Head of caudate nucleus (tissue), 42 donors: Measurements from ENCODE around the gene LY6G5C.
A peak's percentile ranks its signal among the peaks of the same experiment; 100 is the strongest.
"Not testable (repeated sequence)": the region's sequence is repeated elsewhere in the genome, so short reads cannot be mapped to it uniquely, and the experiment has no call there.

Source experiments
- DNase-seq, 42 donors: peaks; one replicate each; pipeline versions ENCODE4 v3.0.0 to v3.0.0-alpha.2; 2020 to 2021; ENCODE audit warnings: mixed read lengths in 7 of 42
- intact Hi-C: fragments of 100-400 bp; cut with DNase I; formaldehyde crosslinking; loops from one replicate; pipeline ENCODE4 v1.15.0; 2022

Gene LY6G5C

DNA sequence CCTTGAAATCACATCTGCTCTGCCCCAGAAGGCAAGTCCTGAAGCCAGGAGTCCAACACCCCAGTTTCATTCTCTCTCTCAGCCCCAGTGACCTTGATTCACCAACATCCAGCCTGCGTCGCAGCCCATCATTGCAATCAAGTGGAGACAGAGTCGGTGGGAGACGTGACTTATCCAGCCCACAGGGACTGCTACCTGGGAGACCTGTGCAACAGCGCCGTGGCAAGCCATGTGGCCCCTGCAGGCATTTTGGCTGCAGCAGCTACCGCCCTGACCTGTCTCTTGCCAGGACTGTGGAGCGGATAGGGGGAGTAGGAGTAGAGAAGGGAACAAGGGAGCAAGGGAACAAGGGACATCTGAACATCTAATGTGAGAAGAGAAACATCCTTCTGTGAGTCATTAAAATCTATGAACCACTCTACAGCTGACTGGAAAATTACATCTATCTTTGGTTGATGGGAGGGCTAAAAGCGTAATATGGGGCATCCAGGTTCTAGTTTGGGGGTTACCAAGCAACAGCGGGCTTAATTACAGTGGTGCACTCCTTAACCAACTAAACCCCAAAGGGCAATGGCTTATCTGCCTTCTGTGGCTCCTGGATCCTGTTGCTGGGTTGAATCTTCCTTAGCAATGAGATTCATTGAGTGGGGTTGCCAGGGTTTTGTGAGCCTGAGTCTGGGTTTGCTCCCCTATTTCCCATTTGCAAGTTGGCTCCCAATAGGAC, 36.8 kb upstream of the LY6G5C start:
- intact Hi-C loops = no loop called here
- DNase-seq = peak in 4 of 42 donors; percentile 29 to 52 (median 38)

DNA sequence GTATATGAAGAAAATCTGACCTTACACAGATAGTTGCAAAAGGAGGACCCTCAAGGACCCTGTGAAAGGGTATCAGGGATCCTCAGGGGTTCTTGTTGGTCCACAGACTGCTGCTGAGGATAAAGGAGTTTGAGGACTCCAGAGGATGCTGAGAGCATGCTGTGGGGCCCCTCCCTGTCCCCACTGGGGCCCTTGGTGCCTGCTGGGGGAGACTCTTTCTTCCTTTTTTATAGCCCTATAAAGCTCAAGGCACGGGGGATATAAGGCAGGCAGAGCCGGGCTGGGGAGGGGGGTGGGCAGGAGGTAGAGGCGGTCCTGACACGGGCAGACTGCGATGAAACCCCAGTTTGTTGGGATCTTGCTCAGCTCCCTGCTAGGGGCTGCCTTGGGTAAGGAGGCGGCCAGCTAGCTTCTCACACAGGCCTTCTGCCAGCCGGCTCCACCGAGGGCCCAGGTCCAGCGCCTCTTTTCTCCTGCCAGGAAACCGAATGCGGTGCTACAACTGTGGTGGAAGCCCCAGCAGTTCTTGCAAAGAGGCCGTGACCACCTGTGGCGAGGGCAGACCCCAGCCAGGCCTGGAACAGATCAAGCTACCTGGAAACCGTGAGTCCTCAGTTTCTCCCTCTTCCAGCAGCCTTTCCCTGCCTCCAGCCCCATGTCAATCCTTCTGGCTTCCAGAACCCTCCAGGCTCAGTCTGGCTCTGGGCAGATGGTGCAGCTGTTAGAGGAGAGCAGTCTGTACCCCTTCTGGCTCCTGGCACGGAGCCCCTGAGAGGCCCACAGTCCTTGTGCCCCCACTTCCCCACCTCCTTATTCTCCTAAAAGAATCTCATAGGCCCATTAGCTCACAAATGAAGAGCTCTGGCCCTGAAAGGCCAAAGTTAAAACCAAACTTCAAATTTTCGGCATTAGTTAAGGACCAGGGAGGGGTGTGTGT, 34.4 kb upstream of the LY6G5C start, which contains the start of gene LY6G6D:
Gene LY6G6D, plus strand, starts transcription at position 327 of the 937 bp plus-strand sequence. Its CDS starts 8 bp downstream, at position 335.
- intact Hi-C loops = no loop called here

DNA sequence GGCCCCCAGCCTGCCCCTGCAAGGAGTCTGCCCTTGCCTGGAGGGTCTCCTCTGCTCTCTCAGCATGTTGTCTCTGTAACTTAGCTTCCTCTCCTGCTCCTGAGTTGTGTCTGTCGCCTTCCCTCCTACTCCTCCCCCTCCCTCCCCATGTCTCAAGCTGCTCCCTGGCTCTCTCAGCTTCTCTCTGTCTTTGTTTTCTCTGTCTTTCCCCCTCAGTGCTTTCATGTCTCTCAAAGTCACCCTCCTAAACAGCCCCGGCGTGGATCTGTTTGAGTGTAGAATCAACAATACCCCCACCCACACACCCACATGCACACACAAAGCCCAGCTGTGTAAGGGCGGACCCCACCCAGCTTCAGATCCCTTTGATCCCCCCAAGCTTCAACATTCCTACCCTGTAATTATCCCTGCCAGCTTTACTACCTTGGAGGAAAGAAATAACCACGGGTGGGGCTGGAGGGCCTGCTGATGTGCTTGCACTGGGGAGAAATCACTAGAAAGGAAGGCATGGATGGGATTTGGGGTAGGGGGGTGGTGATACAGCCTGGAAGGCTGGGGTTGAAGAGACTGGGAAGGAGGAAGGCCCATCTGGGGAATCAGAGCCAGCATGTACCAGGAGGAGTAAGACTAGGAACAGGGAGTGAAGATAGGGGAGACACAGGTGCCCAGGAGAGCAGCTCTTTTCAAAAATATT, 33.3 kb upstream of the LY6G5C start:
- no peak for DNase-seq
- intact Hi-C loops = no loop called here

More for the DNA sequence above, 34.4 kb upstream of the LY6G5C start, which contains the start of gene LY6G6D:
- no peak for DNase-seq

DNA sequence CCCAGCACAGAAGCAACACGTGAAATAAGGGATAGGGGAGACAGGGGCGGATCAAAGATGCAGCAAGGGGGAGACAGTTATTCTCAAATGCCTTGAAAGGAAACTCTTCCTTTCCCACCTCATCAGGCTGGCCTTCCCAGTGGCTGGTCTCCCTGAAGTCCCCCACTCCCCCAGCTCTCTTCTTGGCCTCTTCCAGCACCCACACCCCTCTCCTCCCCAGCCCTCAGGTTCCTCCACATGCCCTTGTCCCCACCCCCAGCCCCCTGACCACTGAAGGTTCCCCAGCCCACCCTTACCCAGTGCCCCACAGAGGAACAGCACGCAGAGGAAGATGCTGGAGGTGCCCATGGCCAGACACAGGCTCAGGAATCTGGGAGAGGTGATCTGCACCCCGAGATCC, 32.6 kb upstream of the LY6G5C start:
- intact Hi-C loops = no loop called here
- DNase-seq = no peak

DNA sequence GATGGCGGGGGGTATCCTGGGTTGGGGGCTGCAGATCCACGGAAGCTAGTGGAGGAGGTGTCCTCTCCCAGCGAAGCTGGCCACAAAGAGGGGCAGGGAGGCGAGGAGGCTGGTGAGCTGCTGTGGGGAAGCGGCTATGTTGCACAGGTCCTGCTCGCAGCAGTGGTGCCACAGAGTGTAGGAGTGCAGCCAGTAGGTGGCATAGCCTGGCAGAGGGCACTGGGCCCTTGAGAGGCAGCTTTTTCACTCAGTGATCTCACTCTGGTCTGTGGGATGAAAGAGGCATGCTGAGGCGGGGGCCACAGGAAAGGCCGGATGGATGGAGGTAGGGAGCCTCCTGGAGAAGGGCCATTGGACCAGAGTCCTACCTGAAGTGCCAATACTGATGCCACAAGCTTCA, 31.4 kb upstream of the LY6G5C start:
- DNase-seq = no peak
- intact Hi-C loops = no loop called here

DNA sequence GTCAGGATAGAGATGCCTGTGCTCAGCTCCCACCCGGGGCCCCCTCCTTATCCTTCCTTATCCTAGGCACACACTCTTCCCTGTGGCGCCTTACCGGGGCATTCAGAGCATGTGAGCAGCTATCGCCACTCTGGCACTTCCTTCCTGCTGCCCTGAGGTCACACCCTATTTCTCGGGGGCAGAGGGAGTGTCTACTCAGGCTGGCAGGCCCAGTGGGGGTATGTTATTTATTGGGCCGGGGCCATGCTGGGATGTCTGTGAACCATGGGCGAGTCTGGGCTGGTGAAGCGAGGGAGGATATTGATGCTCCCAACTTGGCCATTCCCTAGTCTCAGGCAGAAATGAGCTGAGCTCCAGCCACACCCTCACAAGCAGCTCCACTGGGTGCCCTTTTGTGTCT, 30.4 kb upstream of the LY6G5C start:
- intact Hi-C loops = no loop called here
- DNase-seq = no peak

DNA sequence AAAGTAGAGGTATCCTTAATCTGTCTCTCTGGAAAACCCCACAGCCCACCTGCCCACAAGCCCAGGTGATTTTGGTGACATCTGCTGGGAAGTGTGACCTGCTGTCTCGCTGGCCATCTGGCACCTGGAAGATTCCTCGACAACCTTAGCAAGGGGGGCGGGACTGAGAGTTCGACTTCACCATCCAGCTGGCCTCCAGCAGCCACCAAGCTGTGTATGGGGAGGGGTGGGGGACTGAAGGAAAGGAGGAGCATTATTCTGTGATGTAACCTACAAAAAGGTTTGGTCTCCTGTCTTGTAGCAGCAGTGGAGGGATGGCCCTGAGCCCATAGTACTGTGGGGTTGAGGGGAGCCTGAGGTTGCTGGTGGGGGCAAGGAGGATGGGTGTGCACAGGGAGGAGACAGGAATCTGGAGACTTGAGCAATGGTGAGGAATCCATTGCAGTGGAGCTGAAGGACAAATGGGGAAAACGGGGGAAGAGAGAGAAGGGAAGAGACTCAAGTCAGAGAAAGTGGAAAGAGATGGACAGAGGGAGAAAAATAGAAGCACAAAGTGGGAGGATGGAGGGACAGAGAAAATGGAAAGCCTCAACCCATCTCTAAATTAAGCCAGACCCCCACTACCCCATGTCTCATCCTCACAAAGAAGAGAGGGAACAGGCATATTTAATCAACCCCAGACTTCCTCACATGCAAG, 29.8 kb upstream of the LY6G5C start:
- intact Hi-C loops = no loop called here
- no peak for DNase-seq

DNA sequence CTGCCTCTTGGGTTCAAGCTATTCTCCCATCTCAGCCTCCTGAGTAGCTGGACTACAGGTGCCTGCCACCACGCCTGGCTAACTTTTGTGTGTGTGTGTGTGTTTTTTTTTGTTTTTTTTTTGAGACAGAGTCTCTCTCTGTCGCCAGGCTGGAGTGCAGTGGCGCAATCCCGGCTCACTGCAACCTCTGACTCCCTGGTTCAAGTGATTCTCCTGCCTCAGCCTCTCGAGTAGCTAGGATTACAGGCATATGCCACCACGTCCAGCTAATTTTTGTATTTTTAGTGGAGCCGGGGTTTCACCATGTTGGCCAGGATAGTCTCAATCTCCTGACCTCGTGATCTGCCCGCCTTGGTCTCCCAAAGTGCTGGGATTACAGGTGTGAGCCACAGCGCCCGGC, 28.3 kb upstream of the LY6G5C start:
- not testable (repeated sequence) for DNase-seq

DNA sequence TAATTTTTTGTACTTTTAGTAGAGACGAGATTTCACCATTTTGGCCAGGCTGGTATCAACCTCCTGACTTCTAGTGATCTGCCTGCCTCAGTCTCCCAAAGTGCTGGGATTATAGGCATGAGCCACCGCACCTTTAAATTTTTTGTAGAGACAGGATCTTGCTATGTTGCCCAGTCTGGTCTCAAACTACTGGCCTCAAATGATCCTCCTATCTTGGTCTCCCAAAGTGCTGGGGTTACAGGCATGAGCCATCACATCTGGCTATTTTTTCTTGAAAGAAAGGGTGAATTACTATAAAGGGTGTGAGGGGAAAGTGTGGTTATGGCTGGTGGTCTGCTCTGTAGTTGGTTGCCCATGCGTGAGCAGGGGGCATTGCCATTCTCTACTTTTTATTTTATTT, 27.4 kb upstream of the LY6G5C start:
- intact Hi-C loops = no loop called here
- no peak for DNase-seq

More for the DNA sequence above, 28.3 kb upstream of the LY6G5C start:
- intact Hi-C loops = not testable (repeated sequence)

DNA sequence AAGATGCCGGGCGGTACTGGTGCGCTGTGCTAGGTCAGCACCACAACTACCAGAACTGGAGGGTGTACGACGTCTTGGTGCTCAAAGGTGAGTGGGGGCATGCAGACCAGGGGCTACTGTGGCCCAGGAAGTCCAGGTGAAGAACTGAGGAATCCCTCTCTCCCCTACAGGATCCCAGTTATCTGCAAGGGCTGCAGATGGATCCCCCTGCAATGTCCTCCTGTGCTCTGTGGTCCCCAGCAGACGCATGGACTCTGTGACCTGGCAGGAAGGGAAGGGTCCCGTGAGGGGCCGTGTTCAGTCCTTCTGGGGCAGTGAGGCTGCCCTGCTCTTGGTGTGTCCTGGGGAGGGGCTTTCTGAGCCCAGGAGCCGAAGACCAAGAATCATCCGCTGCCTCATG, 26.8 kb upstream of the LY6G5C start:
- no peak for DNase-seq
- intact Hi-C loops = no loop called here

DNA sequence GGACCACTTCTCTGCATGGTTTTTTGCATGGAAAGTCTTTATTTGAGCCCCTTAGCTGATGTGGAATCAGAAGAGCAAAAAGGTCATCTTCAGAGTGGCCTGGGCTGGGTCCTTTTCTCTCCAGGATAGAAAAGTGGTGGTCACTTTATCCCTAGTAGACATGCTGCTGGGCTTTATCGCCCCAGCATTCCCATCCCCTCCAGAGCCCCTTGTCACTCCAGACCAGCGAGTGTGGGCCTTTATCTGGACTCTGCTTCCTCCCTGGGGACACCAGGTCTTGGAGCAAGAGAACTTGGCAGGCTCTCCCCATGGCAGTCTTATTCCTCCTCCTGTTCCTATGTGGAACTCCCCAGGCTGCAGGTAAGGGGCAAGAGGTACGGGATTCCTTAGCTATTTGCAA, 25.7 kb upstream of the LY6G5C start, which contains the start of gene LY6G6F:
Gene LY6G6F, plus strand, starts transcription at position 268 of the 400 bp plus-strand sequence. Its CDS starts 41 bp downstream, at position 309.
- intact Hi-C loops = no loop called here
- no peak for DNase-seq

DNA sequence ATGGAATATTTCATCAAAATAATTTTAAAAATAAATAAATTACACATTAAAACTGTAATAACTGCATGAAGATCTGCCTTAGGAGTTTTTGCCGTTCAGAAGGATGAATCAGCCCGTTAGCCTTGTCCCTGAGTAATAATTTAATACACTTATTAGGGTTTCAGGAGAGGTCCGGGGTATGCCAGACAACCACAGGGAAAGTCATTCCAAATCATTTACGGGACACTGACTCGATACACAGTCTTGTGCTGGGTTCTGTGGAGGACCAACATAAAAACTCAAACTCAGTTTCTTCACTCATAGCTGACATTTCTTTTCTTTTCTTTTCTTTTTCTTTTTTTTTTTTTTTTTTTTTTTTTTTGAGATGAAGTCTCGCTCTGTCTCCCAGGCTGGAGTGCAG, 25.1 kb upstream of the LY6G5C start:
- intact Hi-C loops = no loop called here
- DNase-seq = no peak

DNA sequence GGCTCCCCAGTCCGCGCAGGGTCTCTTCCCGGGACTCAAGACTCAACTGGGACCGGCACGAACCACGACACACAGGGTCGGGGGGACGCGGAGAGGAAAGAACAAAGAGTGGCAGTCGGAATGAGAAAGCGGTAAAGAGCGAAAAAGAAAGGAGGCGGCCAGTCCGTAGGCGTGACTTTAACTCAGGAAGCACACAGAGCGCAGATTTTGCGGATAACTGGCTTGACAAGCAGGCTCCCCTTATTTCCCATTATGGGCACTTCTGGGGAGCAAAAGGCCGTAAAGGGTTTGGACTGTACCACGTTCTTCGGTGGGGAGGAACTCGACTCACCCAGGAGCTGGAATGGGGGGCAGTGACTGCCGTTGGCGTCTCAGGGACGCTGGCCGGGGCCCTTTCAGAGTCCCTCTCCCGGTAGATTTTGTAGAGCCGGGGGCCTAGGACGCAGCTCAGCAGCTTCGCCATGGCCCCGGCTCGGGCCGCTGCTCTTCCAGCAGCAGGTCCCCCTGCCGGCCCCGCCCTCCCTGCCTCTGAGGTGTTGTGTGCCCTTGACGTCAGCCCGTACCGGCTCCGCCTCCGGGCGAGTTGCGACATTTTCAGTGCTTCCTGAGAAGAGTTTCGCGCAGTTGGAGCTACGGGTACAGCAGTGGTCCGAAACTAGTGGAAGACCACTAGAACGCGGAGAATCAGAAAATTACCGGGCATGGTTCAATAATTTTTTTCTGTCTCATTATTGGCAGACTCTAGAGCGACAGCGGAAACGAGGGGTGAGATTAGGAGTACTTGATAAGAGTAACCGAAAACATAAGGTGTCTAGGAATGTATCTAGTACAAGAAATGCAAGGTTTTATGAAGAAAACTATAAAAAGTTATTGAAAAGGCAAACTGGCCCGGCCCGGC, 22.2 kb upstream of the LY6G5C start, which contains the start of gene ABHD16A:
Gene ABHD16A, minus strand, starts transcription at position 506 of the 898 bp plus-strand sequence. Its CDS starts 43 bp downstream, at position 463.
- intact Hi-C loops = no loop called here
- DNase-seq = peak; percentile 97 to 100 (median 99)

DNA sequence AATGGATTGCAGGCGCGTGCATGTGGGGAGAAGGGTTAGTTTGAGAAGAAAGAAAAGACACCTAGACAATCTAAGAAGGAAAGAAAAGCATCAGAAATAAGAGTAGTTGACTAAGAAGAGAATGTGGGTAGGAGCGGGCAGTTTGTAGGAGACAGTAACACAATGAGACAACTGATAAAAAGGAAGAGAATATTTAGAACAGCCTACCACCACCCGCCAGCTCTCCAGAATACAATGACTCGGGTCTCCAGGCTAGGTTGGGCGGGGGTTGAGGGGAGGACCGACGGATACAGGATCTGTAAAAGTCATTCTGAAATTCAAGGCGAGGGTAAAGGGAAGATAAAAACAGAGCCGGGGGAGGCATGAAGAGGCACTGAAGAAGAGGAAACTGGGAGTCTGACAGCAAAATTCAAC, 21.5 kb upstream of the LY6G5C start:
- peak in 3 of 42 donors; percentile 26 to 50 (median 39) for DNase-seq
- intact Hi-C loops = no loop called here

DNA sequence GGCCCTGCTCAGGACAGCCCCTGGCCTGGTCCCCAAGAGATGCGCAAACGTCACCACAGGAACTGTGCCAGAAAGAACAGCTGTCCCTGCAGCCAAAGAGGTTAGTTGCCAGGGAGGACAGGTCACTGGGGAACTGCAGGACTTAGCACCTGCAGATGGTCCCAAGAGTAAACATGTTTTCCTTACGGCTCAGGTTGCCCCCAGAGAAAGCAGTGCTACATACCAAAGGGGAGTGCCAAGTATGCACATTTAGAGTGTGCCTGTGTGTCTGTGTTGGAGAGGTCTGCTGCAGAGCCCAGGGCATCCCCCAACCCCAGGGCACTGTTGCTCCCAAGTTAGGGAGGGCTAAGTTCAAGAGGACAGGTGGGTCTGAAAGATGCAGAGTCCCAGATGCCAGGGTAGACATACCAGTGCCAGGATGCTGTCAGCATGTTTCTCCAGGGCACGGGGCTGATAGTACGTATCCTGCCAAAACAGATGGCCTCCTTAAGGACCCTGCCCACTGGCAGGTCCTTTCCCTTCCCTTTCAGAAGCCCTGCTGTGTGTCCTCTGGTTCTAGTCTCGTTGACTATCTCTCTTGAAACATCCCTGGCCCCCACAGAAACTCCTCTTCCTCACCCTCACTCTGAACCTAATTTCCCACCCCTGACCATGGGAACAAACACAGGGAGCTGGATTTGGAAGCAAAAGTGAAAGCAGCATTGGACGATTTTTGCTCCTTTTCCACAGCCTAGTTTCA, 21.0 kb upstream of the LY6G5C start:
- DNase-seq = no peak
- intact Hi-C loops = no loop called here

DNA sequence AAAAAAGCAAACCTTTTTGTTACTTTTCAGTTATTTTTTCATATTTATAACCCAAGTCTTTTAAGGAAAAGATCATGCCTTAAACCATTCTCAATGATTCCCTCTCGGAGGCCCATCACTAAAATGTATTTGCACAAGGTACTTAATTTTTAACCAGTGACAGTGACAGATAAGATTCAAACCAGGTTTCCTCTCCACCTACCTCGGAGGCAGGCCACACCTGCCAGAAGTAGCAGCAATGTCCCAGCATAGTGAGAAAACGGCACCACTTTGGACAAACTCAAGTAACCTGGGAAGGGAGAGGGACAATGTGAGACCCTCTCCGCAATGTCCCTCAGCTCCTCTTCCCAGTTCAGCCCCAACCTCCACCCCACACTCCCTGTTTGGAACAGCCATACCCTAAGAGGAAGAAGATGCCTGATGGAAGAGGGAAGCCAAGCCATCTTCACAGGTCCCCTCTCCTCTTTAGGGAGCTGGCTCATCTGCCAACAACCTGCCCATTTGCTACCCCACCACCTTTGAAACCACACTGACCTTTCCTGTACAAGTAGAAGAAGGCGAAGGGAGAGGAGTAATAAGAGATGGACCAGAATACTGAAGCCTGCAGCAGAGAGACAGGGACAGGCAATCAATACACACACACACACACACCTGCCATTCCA, 20.0 kb upstream of the LY6G5C start:
- no peak for DNase-seq
- intact Hi-C loops = no loop called here
